22Rv1 (cell line): ENCODE results near the gene PDZRN4.
"Not testable (repeated sequence)": the region's sequence is repeated elsewhere in the genome, so short reads cannot be mapped to it uniquely, and the experiment has no call there.

Experiments
- CTCF ChIP-seq: fragments of 450-650 bp; IDR thresholded peaks from 2 replicates; pipeline ENCODE4 v1.5.1; 2017; ENCODE audit warnings: mild to moderate bottlenecking
- ZFX ChIP-seq: fragments of 450-650 bp; IDR thresholded peaks from 2 replicates; pipeline ENCODE4 v1.6.1; 2017; ENCODE audit warnings: antibody characterized with exemption, borderline replicate concordance

- TF ChIP-seq CTCF, ZFX: not testable (repeated sequence)
Observed at GRCh38 chr12:41312451-41312850, 124.3 kb downstream of the PDZRN4 start.
